22Rv1 (cell line): Measurements from ENCODE around the gene DHX16.

Source experiments
- CTCF ChIP-seq: fragments of 450-650 bp; IDR thresholded peaks from 2 replicates; pipeline ENCODE4 v1.5.1; 2017; ENCODE audit warnings: mild to moderate bottlenecking
- ZFX ChIP-seq: fragments of 450-650 bp; IDR thresholded peaks from 2 replicates; pipeline ENCODE4 v1.6.1; 2017; ENCODE audit warnings: antibody characterized with exemption, borderline replicate concordance

- no peak for TF ChIP-seq CTCF
- no peak for TF ChIP-seq ZFX
Observed at GRCh38 chr6:30681766-30682142, 8.9 kb upstream of the DHX16 start.
